Breast epithelium (tissue), 4 donors: ENCODE data around the gene CAB39. TPM values are rescaled to one million over a fixed set of nuclear protein-coding genes. Genes with fewer than 3 reads are reported as not detected.

Source experiments
- DNase-seq, 2 donors: peaks; one replicate each; pipeline ENCODE4 v3.0.0-alpha.2; 2019; ENCODE audit warnings: low spot score in 2 of 2
- H3K27ac ChIP-seq, 2 donors: fragments of 200-600 bp; sonication (generic) in 1 of 2; one replicate each; pipeline ENCODE4 v1.5.1; 2016 to 2019; ENCODE audit warnings: mild to moderate bottlenecking in 1 of 2
- H3K27me3 ChIP-seq, 2 donors: fragments of 200-600 bp; sonication (generic) in 1 of 2; one replicate each; pipeline versions ENCODE4 v1.5.1 to v1.6.0; 2017 to 2019; ENCODE audit warnings: control low read depth in 1 of 2, mild to moderate bottlenecking in 1 of 2
- H3K36me3 ChIP-seq: fragments of 200-600 bp; one replicate; pipeline ENCODE4 v1.5.1; 2019
- H3K4me1 ChIP-seq, 2 donors: fragments of 200-600 bp; sonication (generic); one replicate each; pipeline ENCODE4 v1.5.1; 2016 to 2019; ENCODE audit warnings: control low read depth in 1 of 2
- H3K4me3 ChIP-seq, 3 donors: fragments of 200-600 bp; sonication (generic); 1 replicate in 2 of 3; 2 replicates in 1 of 3; pipeline ENCODE4 v1.5.1; 2016 to 2019; ENCODE audit warnings: mild to moderate bottlenecking in 3 of 3, moderate library complexity in 2 of 3
- H3K9me3 ChIP-seq, 2 donors: fragments of 200-600 bp; sonication (generic) in 1 of 2; one replicate each; pipeline ENCODE4 v1.5.1; 2016 to 2019; ENCODE audit warnings: control low read depth in 1 of 2
- CTCF ChIP-seq, 3 donors: fragments of 450-650 bp; IDR thresholded peaks; one replicate each; pipeline ENCODE4 v1.5.1; 2016 to 2017; ENCODE audit warnings: antibody characterized with exemption in 3 of 3, mild to moderate bottlenecking in 3 of 3, moderate library complexity in 3 of 3
- POLR2A ChIP-seq: fragments of 450-650 bp; IDR thresholded peaks from one replicate; pipeline ENCODE4 v1.6.1; 2016; ENCODE audit warnings: antibody characterized with exemption, mild to moderate bottlenecking, moderate library complexity
- POLR2AphosphoS5 ChIP-seq, 3 donors: sonication (generic); formaldehyde crosslinking; IDR thresholded peaks; one replicate each; pipeline ENCODE4 v1.6.1; 2017; ENCODE audit warnings: antibody characterized with exemption in 3 of 3
- intact Hi-C: fragments of 100-400 bp; cut with DNase I; formaldehyde crosslinking; loops from one replicate; pipeline ENCODE4 v1.15.1; 2023; ENCODE audit warnings: low total_unique reads
- total RNA-seq, 3 donors: library from RNA; depleted of rRNA; stranded (reverse); fragments of >200 nt; gene quantifications; one replicate each; pipeline ENCODE4 v1.1.0, GENCODE V29; 2016

The CAB39 gene
- total RNA-seq, 3 donors from 2014 or later, result 79.0 to 85.9 (median 83.4) TPM

GRCh38 chr2:230797515-230798495, 85.2 kb downstream of the CAB39 start:
- intact Hi-C loops, result loop anchor here (10.0 kb wide), 1 partner anchor 83 kb away; the partner anchor contains the start of gene CAB39
- H3K27ac ChIP-seq, result peak overlapping the region in 1 of 2 donors; percentile 40
- H3K27me3 ChIP-seq, result no peaks in the 10 kb centered on the region
- H3K4me3 ChIP-seq, result no peak overlapping the region
- no peaks in the 10 kb centered on the region for H3K9me3 ChIP-seq
- peaks cover 0 to 4% of the 10 kb centered on the region in 2 donors for H3K4me1 ChIP-seq
- TF ChIP-seq POLR2A (no peak), CTCF (IDR thresholded peaks at IDR 0.05) (no peak), POLR2AphosphoS5 (IDR thresholded peaks at IDR 0.05) (no peak)
- no peak for DNase-seq
- no peaks in the 10 kb centered on the region for H3K36me3 ChIP-seq

GRCh38 chr2:230798769-230799399, 86.2 kb downstream of the CAB39 start:
- TF ChIP-seq POLR2AphosphoS5 (IDR thresholded peaks at IDR 0.05) (no peak), CTCF (IDR thresholded peaks at IDR 0.05) (peak in 2 of 3 donors; percentile 43 to 58)
- H3K27me3 ChIP-seq, result no peaks in the 10 kb centered on the region
- DNase-seq, result no peak
- no peak overlapping the region for H3K27ac ChIP-seq
- H3K9me3 ChIP-seq, result no peaks in the 10 kb centered on the region
- no peak overlapping the region for H3K4me3 ChIP-seq
- no peaks in the 10 kb centered on the region for H3K36me3 ChIP-seq
- peaks cover 0 to 4% of the 10 kb centered on the region in 2 donors for H3K4me1 ChIP-seq
- intact Hi-C loops, result loop anchor here (10.0 kb wide), 1 partner anchor 84 kb away; the partner anchor contains the start of gene CAB39

GRCh38 chr2:230805353-230806017, 92.8 kb downstream of the CAB39 start:
- DNase-seq, result no peak
- no peaks in the 10 kb centered on the region for H3K36me3 ChIP-seq
- intact Hi-C loops, result no loop called here
- H3K9me3 ChIP-seq, result no peaks in the 10 kb centered on the region
- no peak overlapping the region for H3K4me3 ChIP-seq
- TF ChIP-seq CTCF (IDR thresholded peaks at IDR 0.05), result no peak
- no peak for TF ChIP-seq POLR2AphosphoS5 (IDR thresholded peaks at IDR 0.05)
- TF ChIP-seq POLR2A, result no peak
- H3K27me3 ChIP-seq, result no peaks in the 10 kb centered on the region
- H3K27ac ChIP-seq, result no peak overlapping the region
- no peaks in the 10 kb centered on the region for H3K4me1 ChIP-seq

- DNase-seq, result no peak
- TF ChIP-seq POLR2AphosphoS5 (IDR thresholded peaks at IDR 0.05), result no peak
- TF ChIP-seq CTCF (IDR thresholded peaks at IDR 0.05), result no peak
- TF ChIP-seq POLR2A, result no peak
- H3K27ac ChIP-seq, result no peak overlapping the region
- intact Hi-C loops, result no loop called here
- H3K27me3 ChIP-seq, result no peaks in the 10 kb centered on the region
- H3K36me3 ChIP-seq, result no peaks in the 10 kb centered on the region
- H3K9me3 ChIP-seq, result no peaks in the 10 kb centered on the region
- H3K4me3 ChIP-seq, result no peak overlapping the region
- H3K4me1 ChIP-seq, result no peaks in the 10 kb centered on the region
These were observed 95.1 kb downstream of the CAB39 start for GRCh38 chr2:230807729-230808128.
